GM21576 (cell line): ENCODE results near the gene SLX4.

Experiments used
- ATAC-seq: cut with Tn5 transposase; IDR thresholded peaks from one replicate; pipeline ENCODE4 v1.9.1; 2021; ENCODE audit warnings: mild to moderate bottlenecking, moderate library complexity; ENCODE audit not compliant: unreplicated experiment

Gene SLX4

GRCh38 chr16:3583303-3584038, 27.9 kb downstream of the SLX4 start:
- ATAC-seq = no peak

GRCh38 chr16:3582276-3583165, 28.9 kb downstream of the SLX4 start:
- no peak for ATAC-seq

GRCh38 chr16:3581392-3581791, 30.0 kb downstream of the SLX4 start:
- no peak for ATAC-seq

GRCh38 chr16:3580686-3581085, 30.7 kb downstream of the SLX4 start:
- ATAC-seq = no peak

GRCh38 chr16:3580251-3580651, 31.2 kb downstream of the SLX4 start:
- no peak for ATAC-seq

- no peak for ATAC-seq
These were observed 31.6 kb downstream of the SLX4 start for GRCh38 chr16:3579776-3580175.

- no peak for ATAC-seq
These were observed 32.5 kb downstream of the SLX4 start for GRCh38 chr16:3578610-3579551.

- no peak for ATAC-seq
These were observed 33.3 kb downstream of the SLX4 start for GRCh38 chr16:3578121-3578520.

DNA sequence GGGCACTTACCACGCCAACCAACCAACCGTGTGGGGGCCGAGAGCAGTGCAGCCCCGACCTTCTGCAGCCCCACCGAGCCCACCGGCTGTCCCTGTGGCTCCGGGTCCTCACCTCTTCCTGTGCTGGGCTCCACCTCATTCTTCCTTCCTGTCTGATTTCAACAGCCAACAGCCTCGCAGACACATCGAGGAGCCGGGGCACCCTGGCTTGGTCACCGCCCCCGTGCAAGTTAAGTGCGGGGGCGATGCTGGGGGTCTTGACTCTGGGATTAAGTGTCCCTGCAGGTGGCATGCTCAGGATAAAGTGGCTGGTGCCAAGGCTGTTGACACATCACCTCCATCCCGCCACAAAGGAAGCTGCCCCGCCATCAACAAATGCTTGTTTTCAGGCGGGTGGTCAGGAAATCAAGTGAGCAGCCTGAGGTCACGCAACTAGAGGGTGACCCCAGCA, 34.1 kb downstream of the SLX4 start, which contains the start of gene NLRC3:
NLRC3 (minus strand) TSS at position 102 of the 451 bp plus-strand sequence. CDS start 12,367 bp downstream, outside the sequence.
- ATAC-seq = no peak

DNA sequence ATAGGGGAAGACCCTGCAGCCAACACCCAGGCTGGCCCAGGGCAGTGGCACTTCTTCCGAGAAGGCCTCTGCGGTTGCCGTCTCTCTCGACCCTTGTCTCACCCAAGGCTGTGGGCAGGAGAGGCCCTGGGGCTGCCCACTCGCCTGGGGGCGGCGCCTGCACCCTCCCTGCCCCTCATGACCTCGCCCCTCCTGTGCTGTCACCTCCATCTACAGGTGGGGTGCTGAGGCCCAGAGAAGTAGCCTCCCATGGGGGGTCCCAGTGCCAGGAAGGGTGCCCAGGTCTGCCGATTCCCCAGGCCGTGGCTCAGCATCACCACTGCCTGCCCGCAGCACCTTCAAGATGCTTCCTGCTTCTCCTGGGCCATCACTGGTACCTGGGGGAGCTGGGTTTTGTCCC, 35.2 kb downstream of the SLX4 start:
- no peak for ATAC-seq

DNA sequence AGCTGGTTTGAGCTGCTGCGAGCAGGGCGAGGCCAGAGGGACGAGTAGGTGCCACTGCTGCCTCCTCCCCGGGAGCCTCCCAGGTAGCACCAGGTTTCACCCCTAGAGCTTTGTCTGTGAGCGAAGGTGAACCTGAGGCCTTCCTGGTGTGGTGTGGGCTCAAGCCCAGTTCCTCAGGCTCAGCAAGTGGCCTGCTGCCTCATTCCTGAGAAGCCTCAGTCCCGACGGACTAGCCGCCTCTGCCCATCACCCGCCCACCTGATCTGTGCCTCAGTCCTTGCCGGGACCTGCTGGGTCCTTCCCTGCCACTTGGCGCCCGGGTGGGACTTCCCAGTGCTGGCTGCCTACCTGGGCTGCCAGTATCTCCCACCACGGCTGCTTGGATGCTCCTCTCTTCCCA, 35.9 kb downstream of the SLX4 start:
- no peak for ATAC-seq

DNA sequence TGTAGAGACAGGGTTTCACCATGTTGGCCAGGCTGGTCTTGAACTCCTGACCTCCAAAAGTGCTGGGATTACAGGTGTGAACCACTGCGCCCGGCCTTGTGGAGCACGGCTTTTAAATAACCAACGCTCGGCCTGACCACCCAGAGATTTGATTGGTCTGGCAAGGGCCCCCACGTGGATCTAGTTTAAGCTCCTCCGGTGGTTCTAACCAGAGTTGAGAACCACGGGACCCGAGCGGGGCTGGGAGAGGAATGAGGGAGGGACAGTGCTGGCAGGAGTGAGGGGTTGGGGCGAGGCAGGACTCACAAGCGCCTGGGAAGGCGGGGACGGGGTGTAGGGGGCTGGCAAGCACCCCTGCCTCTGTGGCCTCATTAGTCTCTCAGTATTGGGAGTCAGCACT, 37.2 kb downstream of the SLX4 start:
- ATAC-seq = no peak

- no peak for ATAC-seq
These were observed 38.1 kb downstream of the SLX4 start for GRCh38 chr16:3573146-3573815.

- ATAC-seq = no peak
These were observed 40.9 kb downstream of the SLX4 start for GRCh38 chr16:3570420-3571062.

GRCh38 chr16:3569851-3570250, 41.6 kb downstream of the SLX4 start:
- no peak for ATAC-seq

DNA sequence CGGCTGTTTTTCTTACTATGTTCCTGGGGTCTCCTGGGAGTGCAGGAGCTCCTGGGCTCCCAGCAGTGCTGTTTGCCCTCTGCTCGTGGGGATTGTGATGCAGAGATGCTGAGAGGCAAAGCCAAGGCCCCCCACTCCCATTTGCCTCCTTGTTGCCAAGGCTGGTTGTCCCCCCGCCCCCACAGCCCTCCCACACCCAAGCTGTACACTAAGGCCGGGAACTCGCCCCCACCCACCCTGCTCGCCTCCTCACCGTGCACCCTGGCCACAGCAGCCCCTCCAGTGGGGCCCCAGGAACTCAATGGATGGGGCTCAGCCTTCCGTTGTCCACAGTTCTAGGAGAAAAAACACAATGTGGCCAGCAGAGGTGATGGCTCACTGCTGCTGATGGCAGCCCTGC, 44.4 kb downstream of the SLX4 start:
- ATAC-seq = no peak

GRCh38 chr16:3564889-3565141, 46.6 kb downstream of the SLX4 start:
- ATAC-seq = no peak

DNA sequence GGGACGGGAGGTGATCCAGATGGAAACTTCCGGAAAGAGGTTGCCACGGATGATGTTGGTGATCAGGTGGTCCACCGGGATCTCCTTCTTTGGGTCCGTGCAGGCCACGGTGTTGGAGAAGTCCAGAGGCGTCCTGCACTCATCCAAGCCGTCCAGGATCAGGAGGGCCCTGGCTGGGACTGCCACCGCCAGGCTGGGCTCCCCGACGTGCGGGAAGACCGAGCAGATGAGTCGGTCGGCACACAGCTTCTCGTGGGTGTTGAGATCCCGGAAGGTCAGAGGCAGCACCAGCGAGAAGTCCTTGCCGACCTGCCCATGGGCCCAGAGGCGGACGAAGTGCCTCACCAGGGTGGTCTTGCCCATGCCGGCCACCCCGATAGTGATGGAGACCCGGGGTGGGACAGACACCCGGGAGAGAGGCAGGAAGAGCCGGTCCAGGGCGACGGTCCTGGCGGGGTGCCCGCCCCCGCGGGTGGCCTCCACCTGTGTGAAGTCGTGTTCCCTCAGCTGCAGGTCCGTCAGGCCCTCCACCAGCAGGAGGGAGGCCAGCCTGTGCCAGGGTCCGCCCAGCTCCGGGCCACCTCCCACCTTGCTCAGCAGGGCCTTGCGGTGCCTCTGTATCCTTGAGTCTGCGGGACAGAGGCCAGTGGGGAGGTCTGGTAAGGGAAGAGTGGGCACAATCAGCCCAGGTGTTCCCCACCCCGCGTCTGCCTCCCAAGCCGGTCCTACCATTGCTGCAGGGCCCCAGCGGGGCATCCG, 47.1 kb downstream of the SLX4 start:
- ATAC-seq = no peak

DNA sequence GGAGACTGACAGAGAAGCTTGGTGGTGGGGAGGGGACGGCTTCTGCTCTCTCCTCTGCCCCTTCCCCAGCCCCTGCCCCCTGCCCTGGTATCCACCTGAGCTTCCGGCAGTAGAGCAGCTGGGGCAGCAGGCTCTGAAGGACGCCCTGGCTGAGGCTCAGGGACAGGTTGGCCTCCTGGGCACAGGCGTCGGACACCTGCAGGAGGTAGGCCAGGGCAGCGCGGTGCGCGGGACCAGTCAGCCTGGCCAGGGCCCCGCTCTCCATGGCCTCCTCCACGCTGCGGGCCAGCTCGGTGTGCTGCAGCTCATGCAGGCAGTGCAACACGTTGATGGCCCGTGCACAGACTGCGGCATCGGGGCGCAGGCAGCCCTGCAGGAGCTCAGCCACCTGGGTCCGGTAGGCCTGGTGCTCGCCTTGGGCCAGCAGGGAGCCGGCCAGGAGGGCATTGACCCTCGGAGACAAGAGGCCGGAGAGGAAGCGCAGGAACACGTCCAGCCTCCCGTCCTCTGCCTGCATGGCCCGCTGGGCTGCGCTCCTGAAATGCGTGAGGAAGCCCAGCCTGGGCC, 48.4 kb downstream of the SLX4 start:
- ATAC-seq = no peak
